ENCODE data around the gene MARCHF10. TPM values are rescaled to one million over a fixed set of nuclear protein-coding genes. Genes with fewer than 3 reads are reported as not detected.

Gene MARCHF10
- total and polyA plus RNA-seq, 2 donors (not counting 3 experiments of a cell fraction or from before 2014, with no cell fraction given) = 0.11 TPM; not detected in 1

- no peak for TF ChIP-seq JUN (IDR thresholded peaks at IDR 0.05; ENCODE audit: borderline replicate concordance, insufficient read depth, insufficient read length, low read depth)
- TF ChIP-seq MYC (IDR thresholded peaks at IDR 0.05; ENCODE audit: low read depth, low read length) = no peak
- TF ChIP-seq MAX (IDR thresholded peaks at IDR 0.05; ENCODE audit: insufficient read depth, insufficient read length) = no peak
- TF ChIP-seq POLR2AphosphoS5 (IDR thresholded peaks at IDR 0.05; ENCODE audit: insufficient read depth, low read depth, low read length) = no peak
- no peak for TF ChIP-seq GATA2 (IDR thresholded peaks at IDR 0.05; ENCODE audit: insufficient read depth, insufficient read length, low read depth, low read length)
- no peak for TF ChIP-seq FOS (IDR thresholded peaks at IDR 0.05; ENCODE audit: borderline replicate concordance, insufficient read depth, low read length)
- TF ChIP-seq POLR2A (IDR thresholded peaks at IDR 0.05; ENCODE audit: low read depth, low read length) = no peak
- TF ChIP-seq CTCF (IDR thresholded peaks at IDR 0.05; ENCODE audit: extremely low read depth in 1 of 2, insufficient read depth in 1 of 2, low read depth in 1 of 2, low read length in 2 of 2) = no peak
- TF ChIP-seq EZH2 (IDR thresholded peaks at IDR 0.05; ENCODE audit: borderline replicate concordance, low read depth, low read length, severe bottlenecking) = no peak
- Histone ChIP-seq H3K36me3 (ENCODE audit: control insufficient read depth in 2 of 2, extremely low read depth in 1 of 2, insufficient read depth in 2 of 2, low read length in 2 of 2) (peaks cover 2 to 3% of the 10 kb centered on the region in 2 experiments), H3K79me2 (ENCODE audit: control insufficient read depth, insufficient read depth, low read length) (no peaks in the 10 kb centered on the region), H3K27me3 (ENCODE audit: control insufficient read depth in 2 of 2, insufficient read depth in 2 of 2, low read length in 2 of 2) (no peaks in the 10 kb centered on the region), H3K9ac (replicated peaks; ENCODE audit: extremely low read depth, insufficient read depth, low read length) (no peak overlapping the region), H3K4me3 (replicated peaks in 1 of 3; ENCODE audit: insufficient read depth in 1 of 3, low read depth in 1 of 3, low read length in 3 of 3) (no peak overlapping the region), H3K4me1 (ENCODE audit: control insufficient read depth, extremely low read depth, insufficient read depth, low read length) (no peaks in the 10 kb centered on the region), H3K4me2 (ENCODE audit: insufficient read depth, low read length) (no peak overlapping the region), H4K20me1 (replicated peaks; ENCODE audit: control insufficient read depth, extremely low read depth, insufficient read depth, low read length) (no peaks in the 10 kb centered on the region), H3K27ac (ENCODE audit: insufficient read depth, low read depth, low read length) (no peak overlapping the region), H2AFZ (ENCODE audit: low read depth, low read length) (no peak overlapping the region), H3K9me3 (replicated peaks; ENCODE audit: control insufficient read depth, insufficient read depth, low read length) (no peaks in the 10 kb centered on the region), H3K9me1 (replicated peaks; ENCODE audit: control insufficient read depth, extremely low read depth, insufficient read depth, low read length) (no peaks in the 10 kb centered on the region)
- intact Hi-C loops (cut with micrococcal nuclease) = loop anchor here (5.0 kb wide), 1 partner anchor 44 kb away; the partner anchor contains the start of gene MRC2
- ChIA-PET POLR2A (no interaction called here), CTCF (interaction anchor here (0.7 to 6.1 kb wide), 20 partner anchors 9 to 762 kb away, joined by 3 to 69 read pairs (median 8); partner anchors contain the start of gene TANC2)
- BruUV-seq (replicated peaks) = no TSS peak
- dilution Hi-C loops (cut with MboI; ENCODE audit: extremely low pct_ligation_motif_present, low sequenced_read_pairs) = no loop called here
- no peak for DNase-seq (ENCODE audit: low read depth, low spot score)
- no peak for FAIRE-seq
These were observed 136.6 kb downstream of the MARCHF10 start for GRCh38 chr17:62671553-62671952.
